GM12873 (cell line): ENCODE data around the gene CALML6.
A peak's percentile ranks its signal among the peaks of the same experiment; 100 is the strongest.

Source experiments
- CTCF ChIP-seq: IDR thresholded peaks from 2 replicates; pipeline ENCODE4 v1.5.1; 2012; ENCODE audit warnings: low read depth, mild to moderate bottlenecking, moderate library complexity, low read length, control low read depth; ENCODE audit not compliant: insufficient read depth; ENCODE audit errors: missing control alignments

Gene CALML6

GRCh38 chr1:1948783-1949182 is 33.7 kb downstream of the CALML6 start:
- TF ChIP-seq CTCF = no peak

GRCh38 chr1:1950940-1951339 is 35.9 kb downstream of the CALML6 start:
- no peak for TF ChIP-seq CTCF

GRCh38 chr1:1954015-1954414 is 39.0 kb downstream of the CALML6 start:
- no peak for TF ChIP-seq CTCF

GRCh38 chr1:1954831-1955441 is 39.9 kb downstream of the CALML6 start:
- peak; percentile 37 for TF ChIP-seq CTCF

- no peak for TF ChIP-seq CTCF
Observed at GRCh38 chr1:1955621-1956094, 40.6 kb downstream of the CALML6 start.

GRCh38 chr1:1956101-1956500 is 41.0 kb downstream of the CALML6 start:
- TF ChIP-seq CTCF = no peak

- no peak for TF ChIP-seq CTCF
Observed at GRCh38 chr1:1956586-1957532, 41.8 kb downstream of the CALML6 start.
